Esophagus squamous epithelium (tissue), 5 donors: ENCODE results near the gene SLX9. TPM values are rescaled to one million over a fixed set of nuclear protein-coding genes. Genes with fewer than 3 reads are reported as not detected.

Experiments used
- DNase-seq: peaks from one replicate; lab custom pipeline; 2025; lab: John Stamatoyannopoulos, UW
- H3K27ac ChIP-seq, 4 donors: fragments of 200-600 bp; sonication (generic); one replicate each; pipeline ENCODE4 v1.5.1; 2016 to 2019; ENCODE audit warnings: mild to moderate bottlenecking in 1 of 4
- H3K27me3 ChIP-seq, 4 donors: fragments of 200-600 bp; sonication (generic); 1 replicate in 3 of 4; 2 replicates in 1 of 4; pipeline versions ENCODE4 v1.5.1 to v1.6.0; 2017 to 2021; ENCODE audit warnings: antibody characterized with exemption in 1 of 4
- H3K36me3 ChIP-seq, 3 donors: fragments of 200-600 bp; sonication (generic); one replicate each; pipeline ENCODE4 v1.5.1; 2016 to 2019
- H3K4me1 ChIP-seq, 3 donors: fragments of 200-600 bp; sonication (generic); one replicate each; pipeline ENCODE4 v1.5.1; 2017 to 2019
- H3K4me3 ChIP-seq, 4 donors: fragments of 200-600 bp; sonication (generic); 1 replicate in 3 of 4; 2 replicates in 1 of 4; pipeline ENCODE4 v1.5.1; 2016 to 2019; ENCODE audit warnings: mild to moderate bottlenecking in 2 of 4, moderate library complexity in 1 of 4
- H3K9me3 ChIP-seq, 3 donors: fragments of 200-600 bp; sonication (generic); one replicate each; pipeline ENCODE4 v1.5.1; 2016 to 2019
- CTCF ChIP-seq, 6 experiments: fragments of 450-650 bp in 4 of 6; fragments of 200-600 bp in 2 of 6; sonication (generic) in 2 of 6; IDR thresholded peaks; one replicate each; pipeline ENCODE4 v1.5.1; 2016 to 2019; ENCODE audit warnings: antibody characterized with exemption in 6 of 6, mild to moderate bottlenecking in 4 of 6, moderate library complexity in 4 of 6
- POLR2A ChIP-seq, 4 donors: fragments of 450-650 bp; IDR thresholded peaks; one replicate each; pipeline ENCODE4 v1.6.1; 2017; ENCODE audit warnings: antibody characterized with exemption in 4 of 4, mild to moderate bottlenecking in 4 of 4, moderate library complexity in 3 of 4
- WGBS, 2 donors: methylation state at CpG; one replicate each; pipeline ENCODE4 v1.1.5; 2018; 5-methylcytosine and 5-hydroxymethylcytosine counted together
- intact Hi-C: fragments of 100-400 bp; cut with DNase I; formaldehyde crosslinking; loops from one replicate; pipeline ENCODE4 v1.15.0; 2022
- total RNA-seq, 4 donors: library from RNA; depleted of rRNA; stranded (reverse); fragments of >200 nt; gene quantifications; one replicate each; pipeline ENCODE4 v1.1.0, GENCODE V29; 2016
- donor health status: DM: yes; HTN: yes; CAD: no.

Gene SLX9
- total RNA-seq, 4 donors from 2014 or later = 10.2 to 16.1 (median 11.1) TPM

- Histone ChIP-seq H3K27ac (peak overlapping the region in 2 of 4 donors; percentile 4 to 15), H3K27me3 (peaks cover 0 to 6% (median 0%) of the 10 kb centered on the region in 4 donors), H3K4me1 (peaks cover 14 to 26% (median 17%) of the 10 kb centered on the region in 3 donors), H3K4me3 (peak overlapping the region in 1 of 4 donors; percentile 47), H3K9me3 (no peaks in the 10 kb centered on the region), H3K36me3 (no peaks in the 10 kb centered on the region)
- no peak for TF ChIP-seq CTCF (IDR thresholded peaks at IDR 0.05)
- WGBS, 2 donors = 76% methylated on average over 18 of the region's 27 CpGs; no CpG with 5 or more reads in 1 of the 2 donors
- DNase-seq = no peak
- intact Hi-C loops = no loop called here
These were observed 60.9 kb downstream of the SLX9 start for GRCh38 chr21:45000637-45001133.

- H3K27me3 ChIP-seq = peaks cover 0 to 7% (median 0%) of the 10 kb centered on the region in 4 donors
- H3K27ac ChIP-seq = peak overlapping the region in 2 of 4 donors; percentile 4 to 15
- intact Hi-C loops = no loop called here
- TF ChIP-seq CTCF (IDR thresholded peaks at IDR 0.05) (no peak), POLR2A (IDR thresholded peaks at IDR 0.05) (no peak)
- H3K9me3 ChIP-seq = no peaks in the 10 kb centered on the region
- 60 to 72% methylated on average over 1 to 13 of the region's 46 CpGs for whole genome bisulfite sequencing, 2 donors
- H3K36me3 ChIP-seq = no peaks in the 10 kb centered on the region
- H3K4me1 ChIP-seq = peaks cover 14 to 22% (median 17%) of the 10 kb centered on the region in 3 donors
- no peak for DNase-seq
- peak overlapping the region in 1 of 4 donors; percentile 47 for H3K4me3 ChIP-seq
These were observed 61.6 kb downstream of the SLX9 start for GRCh38 chr21:45001134-45002095.

GRCh38 chr21:45002381-45003204, 62.8 kb downstream of the SLX9 start:
- Histone ChIP-seq H3K9me3 (no peaks in the 10 kb centered on the region), H3K27me3 (peaks cover 0 to 18% (median 0%) of the 10 kb centered on the region in 4 donors), H3K4me3 (no peak overlapping the region), H3K4me1 (peaks cover 14 to 22% (median 17%) of the 10 kb centered on the region in 3 donors), H3K36me3 (no peaks in the 10 kb centered on the region), H3K27ac (peak overlapping the region in 1 of 4 donors; percentile 27)
- 77 to 88% methylated on average over 8 to 14 of the region's 28 CpGs for WGBS, 2 donors
- DNase-seq = no peak
- TF ChIP-seq CTCF (IDR thresholded peaks at IDR 0.05) = no peak
- no peak for TF ChIP-seq POLR2A (IDR thresholded peaks at IDR 0.05)
- intact Hi-C loops = no loop called here

GRCh38 chr21:45003331-45004058, 63.7 kb downstream of the SLX9 start:
- DNase-seq = no peak

More at GRCh38 chr21:45003331-45004058, 63.7 kb downstream of the SLX9 start:
- intact Hi-C loops = no loop called here
- Histone ChIP-seq H3K4me3 (no peak overlapping the region), H3K9me3 (no peaks in the 10 kb centered on the region), H3K27me3 (peaks cover 0 to 18% (median 0%) of the 10 kb centered on the region in 4 donors), H3K27ac (peak overlapping the region in 2 of 4 donors; percentile 27 to 41), H3K4me1 (peaks cover 14 to 22% (median 17%) of the 10 kb centered on the region in 3 donors), H3K36me3 (no peaks in the 10 kb centered on the region)
- 54 to 76% methylated on average over 4 to 5 of the region's 14 CpGs for WGBS, 2 donors
- TF ChIP-seq CTCF (IDR thresholded peaks at IDR 0.05) (no peak), POLR2A (IDR thresholded peaks at IDR 0.05) (no peak)
